Measurements from ENCODE around the gene CFAP20. TPM values are rescaled to one million over a fixed set of nuclear protein-coding genes. Genes with fewer than 3 reads are reported as not detected.

CFAP20 gene
- total RNA-seq, 1 experiment from 2014 or later, result 58.3 TPM

DNA sequence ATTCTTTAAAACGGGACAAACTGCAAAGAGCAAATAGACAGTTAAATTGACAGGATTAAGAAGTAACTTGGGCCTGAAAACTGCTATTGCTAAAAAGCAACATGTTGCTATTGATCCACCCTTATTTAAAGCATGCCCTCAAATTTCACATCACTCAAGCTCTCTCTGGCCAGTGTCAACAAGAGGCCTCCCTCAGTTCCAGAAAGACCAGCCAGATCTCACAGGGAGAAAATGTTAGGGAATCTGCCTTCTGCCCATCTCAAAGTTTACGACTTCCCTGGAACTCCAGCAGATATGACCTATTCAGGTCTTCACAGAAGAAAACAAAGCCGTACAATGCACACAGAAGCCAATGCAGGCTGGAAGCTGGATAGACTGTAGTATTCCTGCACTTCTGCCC is 8.9 kb downstream of the CFAP20 start:
- ChIA-PET POLR2A (ENCODE audit: unreplicated experiment) (no interaction called here), CTCF (no interaction called here)
- TF ChIP-seq EZH2phosphoT487 (IDR thresholded peaks at IDR 0.05; ENCODE audit: borderline replicate concordance, low read length) (no peak), EZH2 (IDR thresholded peaks at IDR 0.05; ENCODE audit: low read length, unreplicated experiment) (no peak)
- TF ChIP-seq, protein P1, sequence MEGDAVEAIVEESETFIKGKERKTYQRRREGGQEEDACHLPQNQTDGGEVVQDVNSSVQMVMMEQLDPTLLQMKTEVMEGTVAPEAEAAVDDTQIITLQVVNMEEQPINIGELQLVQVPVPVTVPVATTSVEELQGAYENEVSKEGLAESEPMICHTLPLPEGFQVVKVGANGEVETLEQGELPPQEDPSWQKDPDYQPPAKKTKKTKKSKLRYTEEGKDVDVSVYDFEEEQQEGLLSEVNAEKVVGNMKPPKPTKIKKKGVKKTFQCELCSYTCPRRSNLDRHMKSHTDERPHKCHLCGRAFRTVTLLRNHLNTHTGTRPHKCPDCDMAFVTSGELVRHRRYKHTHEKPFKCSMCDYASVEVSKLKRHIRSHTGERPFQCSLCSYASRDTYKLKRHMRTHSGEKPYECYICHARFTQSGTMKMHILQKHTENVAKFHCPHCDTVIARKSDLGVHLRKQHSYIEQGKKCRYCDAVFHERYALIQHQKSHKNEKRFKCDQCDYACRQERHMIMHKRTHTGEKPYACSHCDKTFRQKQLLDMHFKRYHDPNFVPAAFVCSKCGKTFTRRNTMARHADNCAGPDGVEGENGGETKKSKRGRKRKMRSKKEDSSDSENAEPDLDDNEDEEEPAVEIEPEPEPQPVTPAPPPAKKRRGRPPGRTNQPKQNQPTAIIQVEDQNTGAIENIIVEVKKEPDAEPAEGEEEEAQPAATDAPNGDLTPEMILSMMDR (conservative IDR thresholded peaks at IDR 0.05; ENCODE audit: low read depth, low read length), result no peak
- Histone ChIP-seq H3K9ac (ENCODE audit: low read length) (no peak overlapping the region), H3K4me1 (ENCODE audit: insufficient read depth, low read length) (peaks cover 19% of the 10 kb centered on the region), H3K36me3 (ENCODE audit: low read depth, low read length) (peaks cover 8% of the 10 kb centered on the region; the same call in 1 of the 2 replicates), H3K4me2 (ENCODE audit: low read length) (no peak overlapping the region), H3K27me3 (ENCODE audit: low read length) (no peaks in the 10 kb centered on the region), H3F3A (ENCODE audit: low read length, unreplicated experiment) (no peaks in the 10 kb centered on the region), H3K27ac (ENCODE audit: low read length) (no peak overlapping the region), H2AFZ (ENCODE audit: low read length) (no peak overlapping the region), H3K9me2 (replicated peaks; ENCODE audit: low read length) (no peaks in the 10 kb centered on the region), H3K4me3 (ENCODE audit: low read length) (no peak overlapping the region), H3K79me2 (ENCODE audit: low read length) (peaks cover 76% of the 10 kb centered on the region), H4K20me1 (ENCODE audit: low read length) (peaks cover 46% of the 10 kb centered on the region), H3K9me3 (ENCODE audit: low read length) (no peaks in the 10 kb centered on the region)
- intact Hi-C loops (cut with micrococcal nuclease), result no loop called here
- no TSS peak for BruUV-seq (replicated peaks)
- ATAC-seq (no peak), DNase-seq (no peak)

DNA sequence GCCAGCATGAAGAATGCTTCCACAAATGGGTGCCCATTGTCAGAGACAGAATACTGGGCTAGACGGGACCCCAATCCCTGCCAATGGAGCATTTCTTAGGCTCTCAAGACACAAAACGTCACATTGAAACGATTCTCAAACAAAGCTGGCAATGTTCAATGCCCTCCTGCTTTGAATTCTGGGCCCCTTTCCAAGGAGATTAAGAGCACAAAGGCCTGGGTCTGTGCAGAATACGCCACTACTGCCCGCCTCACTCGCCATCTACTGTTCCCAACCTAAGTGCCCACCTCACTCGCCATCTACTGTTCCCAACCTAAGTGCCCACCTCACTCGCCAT is 9.7 kb downstream of the CFAP20 start:
- H3K9ac ChIP-seq (ENCODE audit: low read length), result no peak overlapping the region
- peaks cover 15% of the 10 kb centered on the region for H3K36me3 ChIP-seq (ENCODE audit: low read depth, low read length)
- H3K4me3 ChIP-seq (ENCODE audit: low read length), result no peak overlapping the region
- no peaks in the 10 kb centered on the region for H3K27me3 ChIP-seq (ENCODE audit: low read length)
- no peaks in the 10 kb centered on the region for H3K9me2 ChIP-seq (replicated peaks; ENCODE audit: low read length)
- H3K9me3 ChIP-seq (ENCODE audit: low read length), result no peaks in the 10 kb centered on the region
- ATAC-seq (no peak), DNase-seq (no peak)
- no peak overlapping the region for H3K27ac ChIP-seq (ENCODE audit: low read length)
- CTCF ChIA-PET, result no interaction called here
- POLR2A ChIA-PET (ENCODE audit: unreplicated experiment), result no interaction called here
- H3K4me2 ChIP-seq (ENCODE audit: low read length), result no peak overlapping the region
- TF ChIP-seq EZH2phosphoT487 (IDR thresholded peaks at IDR 0.05; ENCODE audit: borderline replicate concordance, low read length) (no peak), EZH2 (IDR thresholded peaks at IDR 0.05; ENCODE audit: low read length, unreplicated experiment) (no peak)
- TF ChIP-seq, protein P1 (conservative IDR thresholded peaks at IDR 0.05; ENCODE audit: low read depth, low read length), result no peak
- BruUV-seq (replicated peaks), result no TSS peak
- peaks cover 71% of the 10 kb centered on the region for H3K79me2 ChIP-seq (ENCODE audit: low read length)
- intact Hi-C loops (cut with micrococcal nuclease), result no loop called here
- H3K4me1 ChIP-seq (ENCODE audit: insufficient read depth, low read length), result peaks cover 15% of the 10 kb centered on the region
- no peaks in the 10 kb centered on the region for H3F3A ChIP-seq (ENCODE audit: low read length, unreplicated experiment)
- H4K20me1 ChIP-seq (ENCODE audit: low read length), result peaks cover 43% of the 10 kb centered on the region
- H2AFZ ChIP-seq (ENCODE audit: low read length), result no peak overlapping the region

DNA sequence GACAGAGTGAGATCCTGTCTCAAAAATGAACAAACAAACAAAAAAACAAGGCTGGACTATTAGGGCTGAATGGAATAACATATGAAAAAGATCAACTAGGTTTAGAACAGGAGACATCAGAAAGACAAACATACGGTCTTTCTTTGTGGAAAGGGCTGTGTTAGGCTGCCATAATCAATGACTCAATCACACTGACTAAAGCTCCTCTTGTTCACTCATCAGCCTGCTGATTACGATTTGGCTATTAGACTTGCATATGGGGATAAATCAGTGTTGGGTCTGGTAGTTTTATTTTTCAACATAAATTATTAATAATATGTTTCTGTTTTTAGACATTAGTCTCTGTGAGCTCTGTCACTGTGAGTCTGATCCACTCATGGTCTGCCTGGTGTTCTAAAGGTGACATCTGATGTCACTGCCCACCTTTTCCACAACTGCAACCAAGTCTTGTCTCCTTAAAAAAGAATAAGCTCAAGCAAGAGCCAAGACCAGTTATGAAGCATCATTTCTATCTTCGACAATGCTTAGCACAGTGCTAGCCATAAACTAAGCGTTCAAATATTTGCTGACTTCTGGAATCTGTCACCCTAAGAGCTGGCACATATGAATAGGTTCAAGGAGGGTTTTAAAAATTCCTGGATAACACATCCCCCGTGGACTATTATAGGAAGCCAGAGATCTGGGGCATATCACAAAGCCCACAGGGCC is 10.2 kb downstream of the CFAP20 start:
- Histone ChIP-seq H3K79me2 (ENCODE audit: low read length) (peaks cover 66% of the 10 kb centered on the region), H3K4me2 (ENCODE audit: low read length) (no peak overlapping the region), H3K4me1 (ENCODE audit: insufficient read depth, low read length) (peaks cover 10% of the 10 kb centered on the region), H3K9ac (ENCODE audit: low read length) (no peak overlapping the region), H4K20me1 (ENCODE audit: low read length) (peaks cover 38% of the 10 kb centered on the region), H3K36me3 (ENCODE audit: low read depth, low read length) (peaks cover 16% of the 10 kb centered on the region), H3K9me2 (replicated peaks; ENCODE audit: low read length) (no peaks in the 10 kb centered on the region), H3K27ac (ENCODE audit: low read length) (no peak overlapping the region), H3K27me3 (ENCODE audit: low read length) (no peaks in the 10 kb centered on the region), H3K4me3 (ENCODE audit: low read length) (no peak overlapping the region), H3F3A (ENCODE audit: low read length, unreplicated experiment) (no peaks in the 10 kb centered on the region), H2AFZ (ENCODE audit: low read length) (no peak overlapping the region), H3K9me3 (ENCODE audit: low read length) (no peaks in the 10 kb centered on the region)
- POLR2A ChIA-PET (ENCODE audit: unreplicated experiment), result no interaction called here
- intact Hi-C loops (cut with micrococcal nuclease), result no loop called here
- BruUV-seq (replicated peaks), result no TSS peak
- ATAC-seq (no peak), DNase-seq (no peak)
- CTCF ChIA-PET, result no interaction called here
- TF ChIP-seq EZH2phosphoT487 (IDR thresholded peaks at IDR 0.05; ENCODE audit: borderline replicate concordance, low read length) (no peak), EZH2 (IDR thresholded peaks at IDR 0.05; ENCODE audit: low read length, unreplicated experiment) (no peak)
- TF ChIP-seq, protein P1 (conservative IDR thresholded peaks at IDR 0.05; ENCODE audit: low read depth, low read length), result no peak
